Tibial nerve (tissue), 4 donors: Measurements from ENCODE around the gene PLG. TPM values are rescaled to one million over a fixed set of nuclear protein-coding genes. Genes with fewer than 3 reads are reported as not detected.
"Not testable (repeated sequence)": the region's sequence is repeated elsewhere in the genome, so short reads cannot be mapped to it uniquely, and the experiment has no call there.

Source experiments
- DNase-seq, 2 donors: peaks; one replicate each; pipeline ENCODE4 v3.0.0-alpha.2; 2019; ENCODE audit warnings: low spot score in 2 of 2
- H3K27ac ChIP-seq, 4 donors: fragments of 200-600 bp; sonication (generic) in 3 of 4; one replicate each; pipeline ENCODE4 v1.5.1; 2017 to 2019; ENCODE audit warnings: mild to moderate bottlenecking in 1 of 4
- H3K27me3 ChIP-seq, 2 donors: fragments of 200-600 bp; sonication (generic) in 1 of 2; one replicate each; pipeline versions ENCODE4 v1.5.1 to v1.6.0; 2017 to 2019
- H3K36me3 ChIP-seq, 3 donors: fragments of 200-600 bp; sonication (generic); one replicate each; pipeline ENCODE4 v1.5.1; 2018 to 2019
- H3K4me1 ChIP-seq, 4 donors: fragments of 200-600 bp; sonication (generic) in 3 of 4; one replicate each; pipeline ENCODE4 v1.5.1; 2017 to 2019
- H3K4me3 ChIP-seq, 4 donors: fragments of 200-600 bp; sonication (generic) in 3 of 4; one replicate each; pipeline ENCODE4 v1.5.1; 2017 to 2019; ENCODE audit warnings: mild to moderate bottlenecking in 1 of 4, moderate library complexity in 1 of 4
- H3K9me3 ChIP-seq, 4 donors: fragments of 200-600 bp; sonication (generic) in 3 of 4; one replicate each; pipeline ENCODE4 v1.5.1; 2017 to 2019
- CTCF ChIP-seq, 5 experiments: fragments of 200-600 bp in 3 of 5; fragments of 450-650 bp in 2 of 5; sonication (generic) in 3 of 5; IDR thresholded peaks; one replicate each; pipeline ENCODE4 v1.5.1; 2016 to 2019; ENCODE audit warnings: antibody characterized with exemption in 5 of 5, mild to moderate bottlenecking in 3 of 5, moderate library complexity in 2 of 5
- EP300 ChIP-seq, 2 donors: sonication (generic); formaldehyde crosslinking; IDR thresholded peaks; one replicate each; pipeline ENCODE4 v1.6.1; 2017; ENCODE audit warnings: antibody characterized with exemption in 2 of 2, mild to moderate bottlenecking in 1 of 2
- POLR2A ChIP-seq, 2 donors: fragments of 450-650 bp; IDR thresholded peaks; one replicate each; pipeline ENCODE4 v1.6.1; 2017; ENCODE audit warnings: antibody characterized with exemption in 2 of 2, mild to moderate bottlenecking in 2 of 2, moderate library complexity in 2 of 2
- WGBS, 2 donors: methylation state at CpG; one replicate each; pipeline ENCODE4 v1.1.5; 2018; 5-methylcytosine and 5-hydroxymethylcytosine counted together
- total RNA-seq, 4 donors: library from RNA; depleted of rRNA; stranded (reverse); fragments of >200 nt; gene quantifications; one replicate each; pipeline ENCODE4 v1.1.0, GENCODE V29; 2016

Gene PLG
- total RNA-seq, 4 donors from 2014 or later, result 2.5 TPM; not detected in 3

DNA sequence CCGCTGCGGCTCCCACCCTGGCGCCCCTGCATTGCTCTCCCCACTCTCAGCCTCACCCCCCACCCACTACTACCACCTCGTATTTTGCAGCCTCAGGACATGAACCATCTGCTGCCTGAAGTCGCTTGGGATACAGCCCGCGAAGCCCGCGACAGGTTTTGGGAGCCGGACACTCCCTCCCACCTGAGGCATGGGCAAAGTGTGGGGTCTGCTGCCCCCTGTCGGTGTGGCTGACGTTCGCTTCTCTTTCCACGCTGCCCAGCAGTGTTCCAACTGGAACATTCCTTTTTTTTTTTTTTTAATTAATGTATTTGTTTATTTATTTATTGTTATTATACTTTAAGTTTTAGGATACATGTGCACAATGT is 22.7 kb upstream of the PLG start:
- WGBS, 2 donors, result 4 to 7% methylated on average over 14 of the region's 14 CpGs
- H3K27me3 ChIP-seq, result no peaks in the 10 kb centered on the region
- H3K27ac ChIP-seq, result no peak overlapping the region
- TF ChIP-seq POLR2A (IDR thresholded peaks at IDR 0.05), result no peak
- no peak for TF ChIP-seq CTCF (IDR thresholded peaks at IDR 0.05)
- no peak for TF ChIP-seq EP300 (IDR thresholded peaks at IDR 0.05)
- no peaks in the 10 kb centered on the region for H3K36me3 ChIP-seq
- no peaks in the 10 kb centered on the region for H3K4me1 ChIP-seq
- H3K9me3 ChIP-seq, result peaks cover 0 to 9% (median 0%) of the 10 kb centered on the region in 4 donors
- H3K4me3 ChIP-seq, result no peak overlapping the region
- no peak for DNase-seq

- not testable (repeated sequence) for H3K4me1 ChIP-seq, H3K4me3 ChIP-seq, H3K36me3 ChIP-seq, H3K9me3 ChIP-seq, DNase-seq, H3K27ac ChIP-seq, H3K27me3 ChIP-seq
- WGBS, 2 donors, result 87 to 92% methylated on average over 29 to 32 of the region's 32 CpGs
Observed at GRCh38 chr6:160685101-160685761, 16.8 kb upstream of the PLG start.

GRCh38 chr6:160685762-160686450 is 16.1 kb upstream of the PLG start:
- no peak for DNase-seq
- 85 to 91% methylated on average over 5 of the region's 5 CpGs for WGBS, 2 donors
- TF ChIP-seq POLR2A (IDR thresholded peaks at IDR 0.05), result no peak
- TF ChIP-seq EP300 (IDR thresholded peaks at IDR 0.05), result no peak
- TF ChIP-seq CTCF (IDR thresholded peaks at IDR 0.05), result no peak

DNA sequence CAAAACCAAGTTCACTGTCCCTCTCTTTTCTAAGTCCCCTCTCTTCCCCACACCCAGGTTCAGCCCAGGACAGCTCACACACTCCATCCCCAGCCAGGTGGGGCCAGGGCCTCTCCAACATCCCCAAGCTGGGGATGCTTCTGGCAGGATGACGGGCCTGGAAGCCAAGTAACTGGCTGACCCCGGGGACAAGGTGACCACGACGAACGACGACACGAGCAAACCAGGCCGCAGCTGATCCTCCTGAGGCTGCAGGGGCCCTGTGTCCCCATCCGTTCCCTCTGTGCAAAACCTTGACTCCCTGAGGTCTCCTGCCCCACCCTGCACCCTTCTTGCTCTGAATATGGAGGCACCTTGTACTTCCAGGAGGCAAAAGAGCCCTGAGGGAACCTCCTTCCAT is 11.6 kb upstream of the PLG start:
- Histone ChIP-seq H3K36me3 (no peaks in the 10 kb centered on the region), H3K4me3 (no peak overlapping the region), H3K27me3 (no peaks in the 10 kb centered on the region), H3K4me1 (no peaks in the 10 kb centered on the region), H3K27ac (no peak overlapping the region), H3K9me3 (no peaks in the 10 kb centered on the region)
- no peak for DNase-seq
- TF ChIP-seq POLR2A (IDR thresholded peaks at IDR 0.05), result no peak
- no peak for TF ChIP-seq EP300 (IDR thresholded peaks at IDR 0.05)
- TF ChIP-seq CTCF (IDR thresholded peaks at IDR 0.05), result no peak
- 86 to 87% methylated on average over 9 of the region's 9 CpGs for WGBS, 2 donors

More at GRCh38 chr6:160685762-160686450, 16.1 kb upstream of the PLG start:
- Histone ChIP-seq H3K27ac (no peak overlapping the region), H3K9me3 (no peaks in the 10 kb centered on the region), H3K4me1 (no peaks in the 10 kb centered on the region), H3K27me3 (no peaks in the 10 kb centered on the region), H3K36me3 (no peaks in the 10 kb centered on the region), H3K4me3 (no peak overlapping the region)

DNA sequence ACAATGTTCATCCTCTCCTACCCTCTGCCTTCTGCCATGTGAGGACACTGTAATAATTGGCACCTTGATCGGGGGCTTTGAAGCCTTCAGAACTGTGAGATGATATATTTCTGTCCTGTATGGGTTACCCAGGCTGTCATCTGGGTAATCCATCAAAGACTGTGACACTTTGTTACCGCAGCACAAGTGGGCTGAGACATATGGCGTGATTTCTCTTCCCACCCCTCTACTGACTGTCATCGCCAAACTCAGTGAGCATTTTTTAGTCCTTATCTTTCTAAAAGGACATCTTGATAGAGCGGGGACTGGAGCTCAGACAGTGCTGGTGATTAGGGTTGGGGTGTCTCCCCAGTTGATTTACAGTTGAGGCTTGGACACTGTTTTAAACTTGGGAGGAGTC is 10.4 kb upstream of the PLG start:
- TF ChIP-seq EP300 (IDR thresholded peaks at IDR 0.05) (no peak), POLR2A (IDR thresholded peaks at IDR 0.05) (no peak), CTCF (IDR thresholded peaks at IDR 0.05) (no peak)
- no peaks in the 10 kb centered on the region for H3K36me3 ChIP-seq
- no peaks in the 10 kb centered on the region for H3K27me3 ChIP-seq
- no peaks in the 10 kb centered on the region for H3K9me3 ChIP-seq
- no peak overlapping the region for H3K4me3 ChIP-seq
- WGBS, 2 donors, result 87 to 93% methylated on average over 5 of the region's 5 CpGs
- DNase-seq, result no peak
- no peaks in the 10 kb centered on the region for H3K4me1 ChIP-seq
- no peak overlapping the region for H3K27ac ChIP-seq
